Fibroblast of mammary gland (primary cell): ENCODE measurements around the gene IPPK.

ENCODE experiments used
- DNase-seq: peaks from one replicate; pipeline ENCODE4 v3.0.0-alpha.2; 2010; ENCODE audit warnings: low read depth
- H3K4me3 ChIP-seq: 2 replicates; pipeline ENCODE4 v1.5.1; 2011; ENCODE audit warnings: low read depth, mild to moderate bottlenecking, low read length, moderate library complexity; ENCODE audit not compliant: control insufficient read depth
- CTCF ChIP-seq: conservative IDR thresholded peaks from 2 replicates; pipeline ENCODE4 v1.5.1; 2011; ENCODE audit warnings: low read depth, low read length, inconsistent platforms; ENCODE audit not compliant: control insufficient read depth, insufficient read depth

IPPK gene

GRCh38 chr9:92659601-92660000 lies 10.3 kb downstream of the IPPK start:
- no peak overlapping the region for H3K4me3 ChIP-seq
- DNase-seq = no peak
- no peak for TF ChIP-seq CTCF

- TF ChIP-seq CTCF = no peak
- DNase-seq = no peak
- H3K4me3 ChIP-seq = no peak overlapping the region
These were observed 11.3 kb downstream of the IPPK start for GRCh38 chr9:92658611-92659010.

- TF ChIP-seq CTCF = no peak
- no peak for DNase-seq
- no peak overlapping the region for H3K4me3 ChIP-seq
These were observed 11.8 kb downstream of the IPPK start for GRCh38 chr9:92658176-92658575.

GRCh38 chr9:92657296-92658094 lies 12.4 kb downstream of the IPPK start:
- TF ChIP-seq CTCF = no peak
- no peak overlapping the region for H3K4me3 ChIP-seq
- DNase-seq = peak; percentile 68

GRCh38 chr9:92656537-92656925 lies 13.4 kb downstream of the IPPK start:
- H3K4me3 ChIP-seq = no peak overlapping the region
- TF ChIP-seq CTCF = no peak
- DNase-seq = no peak

GRCh38 chr9:92655896-92656536 lies 13.9 kb downstream of the IPPK start:
- no peak for TF ChIP-seq CTCF
- no peak overlapping the region for H3K4me3 ChIP-seq
- DNase-seq = no peak
